PC-9 (cell line): Measurements from ENCODE around the gene ADAMTS7.
"Not testable (repeated sequence)": the region's sequence is repeated elsewhere in the genome, so short reads cannot be mapped to it uniquely, and the experiment has no call there.

ENCODE experiments used
- CTCF ChIP-seq: fragments of 200-600 bp; sonication (generic); conservative IDR thresholded peaks from 2 replicates; pipeline ENCODE4 v1.6.1; 2017; ENCODE audit warnings: mixed run types, antibody characterized with exemption, mild to moderate bottlenecking, moderate library complexity
- EZH2 ChIP-seq: fragments of 200-600 bp; sonication (generic); IDR thresholded peaks from 2 replicates; pipeline ENCODE4 v1.8.0; 2017; ENCODE audit warnings: antibody characterized with exemption, low read depth

DNA sequence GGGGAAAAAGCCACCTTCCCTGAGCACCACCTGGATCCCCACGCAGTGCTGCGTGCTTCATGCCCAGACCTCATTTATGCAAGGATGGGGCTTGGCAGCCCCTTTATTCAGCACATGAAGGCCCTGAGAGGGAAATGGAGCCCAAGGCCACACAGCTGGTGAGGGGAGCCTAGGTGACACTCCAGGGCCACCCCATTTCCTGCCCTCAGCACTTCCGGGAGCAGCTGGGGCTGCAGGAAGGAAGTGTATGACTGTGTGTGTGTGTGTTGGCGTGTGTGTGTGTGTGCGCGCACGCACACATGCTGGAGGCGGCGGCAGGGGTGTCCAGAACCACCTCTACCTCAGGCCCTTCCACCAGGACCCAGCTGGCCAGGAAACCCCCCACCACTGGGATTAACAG is 49.8 kb downstream of the ADAMTS7 start:
- not testable (repeated sequence) for TF ChIP-seq CTCF, EZH2
